SKM-1 treated with dmso at 0.1 percent for 144 hours (cell line): ENCODE measurements around the gene PMCH.
"Not testable (repeated sequence)": the region's sequence is repeated elsewhere in the genome, so short reads cannot be mapped to it uniquely, and the experiment has no call there.

Experiments
- DNase-seq: peaks from one replicate; lab custom pipeline; 2025; ENCODE audit not compliant: unreplicated experiment; lab: John Stamatoyannopoulos, UW

PMCH gene, protein sequence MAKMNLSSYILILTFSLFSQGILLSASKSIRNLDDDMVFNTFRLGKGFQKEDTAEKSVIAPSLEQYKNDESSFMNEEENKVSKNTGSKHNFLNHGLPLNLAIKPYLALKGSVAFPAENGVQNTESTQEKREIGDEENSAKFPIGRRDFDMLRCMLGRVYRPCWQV

DNA sequence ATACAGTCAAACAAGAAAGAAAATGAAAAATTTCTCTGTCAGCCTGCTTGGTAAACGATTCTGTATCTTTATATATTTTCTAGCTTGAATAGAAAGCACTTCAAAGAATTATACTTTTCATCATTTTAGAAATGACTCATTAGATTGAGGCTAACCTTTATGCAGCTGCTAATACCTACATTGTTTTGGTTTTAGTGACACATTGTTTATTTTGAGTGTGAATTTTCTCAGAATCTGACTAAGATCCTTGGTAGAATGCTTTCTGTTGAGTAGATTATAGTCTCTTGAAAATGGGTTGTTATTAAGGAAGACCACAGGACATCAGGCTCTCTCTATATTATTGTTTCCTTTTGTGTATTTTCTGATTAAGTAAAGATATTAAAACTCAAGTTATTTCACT is at the start of gene PMCH:
TSS of gene PMCH (minus strand) at position 45 of the 400 bp plus-strand sequence. CDS start 63 bp downstream, outside the sequence.
- no peak for DNase-seq

- not testable (repeated sequence) for DNase-seq
Observed at GRCh38 chr12:102240859-102241258, 43.2 kb upstream of the PMCH start.

- no peak for DNase-seq
Observed at GRCh38 chr12:102234599-102234998, 37.0 kb upstream of the PMCH start.

GRCh38 chr12:102232446-102232845 is 34.8 kb upstream of the PMCH start:
- DNase-seq: no peak

- no peak for DNase-seq
Observed at GRCh38 chr12:102232036-102232435, 34.4 kb upstream of the PMCH start.

GRCh38 chr12:102227954-102228353 is 30.3 kb upstream of the PMCH start:
- no peak for DNase-seq

- no peak for DNase-seq
Observed at GRCh38 chr12:102220736-102221135, 23.1 kb upstream of the PMCH start.

DNA sequence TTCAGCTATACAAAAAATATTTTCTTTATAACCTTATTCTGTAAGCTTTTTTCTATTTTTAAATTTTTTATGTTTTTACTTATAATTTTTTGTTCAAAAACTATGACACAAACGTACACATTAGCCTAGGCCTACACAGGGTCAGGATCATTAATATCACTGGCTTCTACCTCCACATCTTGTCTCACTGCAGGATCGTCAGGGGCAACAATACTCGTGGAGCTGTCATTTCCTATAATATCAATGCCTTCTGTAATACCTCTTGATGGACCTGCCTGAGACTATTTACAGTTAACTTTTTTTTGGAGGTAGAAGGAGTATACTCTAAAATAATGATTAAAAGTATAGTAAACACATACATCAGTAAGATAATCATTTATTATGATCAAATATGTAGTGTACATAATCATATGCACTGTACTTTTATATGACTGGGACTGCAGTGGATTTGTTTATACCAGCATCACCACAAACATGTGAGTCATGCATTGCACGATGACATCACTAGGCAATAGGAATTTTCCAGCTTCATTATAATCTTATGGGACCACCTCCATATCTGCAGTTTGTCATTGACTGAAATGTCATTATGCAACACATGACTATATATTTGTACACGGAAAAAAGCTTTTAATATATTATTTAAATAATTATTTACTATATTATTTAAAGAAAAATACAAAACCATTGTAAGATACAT is 18.5 kb upstream of the PMCH start:
- no peak for DNase-seq

DNA sequence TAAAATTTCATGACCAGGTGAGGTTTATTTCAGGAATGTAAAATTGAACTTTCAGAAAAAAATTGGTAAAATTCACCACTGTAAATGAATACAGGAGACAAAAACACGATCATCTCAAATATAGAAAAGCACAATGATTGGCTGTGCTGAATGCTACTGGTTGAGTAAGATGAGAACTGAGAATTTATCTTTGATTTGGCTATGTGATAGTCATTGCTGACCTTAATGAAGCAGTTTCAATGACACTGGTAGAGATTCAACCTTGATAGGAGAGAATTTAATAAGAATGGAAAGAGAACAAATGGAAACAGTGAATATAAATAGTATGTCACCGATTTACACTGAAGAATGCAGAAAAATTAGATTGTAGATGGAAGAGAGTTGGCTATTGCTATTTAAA is 6.4 kb upstream of the PMCH start:
- DNase-seq: no peak

DNA sequence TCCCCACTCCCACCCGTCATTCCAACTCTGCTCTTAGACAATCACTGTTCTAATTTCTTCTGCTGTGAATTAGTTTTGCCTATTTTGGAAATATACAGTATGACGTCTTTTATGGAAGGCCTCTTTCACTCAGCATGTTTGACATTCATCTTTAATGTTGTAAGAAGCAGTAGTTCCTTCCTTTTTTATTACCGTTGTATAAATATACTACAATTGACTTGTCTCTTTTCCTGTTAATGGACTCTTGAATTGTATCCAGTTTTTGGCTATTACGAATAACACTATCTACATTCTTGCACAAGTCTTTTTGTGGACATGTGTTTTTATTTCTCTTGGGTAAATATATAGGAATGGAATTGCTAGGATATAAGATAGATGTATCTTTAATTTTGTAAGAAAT is 4.9 kb upstream of the PMCH start:
- no peak for DNase-seq

DNA sequence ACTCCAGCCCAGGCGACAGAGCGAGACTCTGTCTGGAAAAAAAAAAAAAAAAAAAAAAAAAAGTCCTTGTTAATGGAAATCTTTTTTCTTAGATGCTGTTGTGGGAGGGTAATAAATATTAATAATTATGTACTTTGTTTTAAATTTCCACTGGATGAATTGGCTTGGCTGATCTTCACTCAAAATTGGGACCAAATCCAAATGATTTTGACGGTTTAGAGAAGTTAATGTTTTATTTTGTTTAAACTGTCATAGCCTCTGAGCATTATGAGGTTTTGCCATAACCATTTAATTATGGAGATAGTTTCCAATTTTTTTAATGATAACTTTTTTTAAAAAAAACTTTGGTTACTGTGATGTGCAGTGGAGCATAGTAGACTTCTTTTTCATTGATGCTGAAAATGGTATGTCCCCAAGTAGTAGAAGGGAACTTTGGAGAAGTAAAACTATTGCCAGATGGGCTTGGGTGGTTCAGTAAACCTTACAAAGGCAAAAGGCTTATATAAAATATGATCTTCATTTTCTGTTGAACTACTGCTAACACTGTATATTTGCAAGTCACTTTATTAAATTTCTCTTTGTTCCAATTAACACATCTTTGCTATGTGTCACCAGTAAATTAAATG is 3.9 kb upstream of the PMCH start:
- DNase-seq: no peak

- DNase-seq: no peak
Observed at GRCh38 chr12:102195826-102196225, 1.8 kb downstream of the PMCH start.

DNA sequence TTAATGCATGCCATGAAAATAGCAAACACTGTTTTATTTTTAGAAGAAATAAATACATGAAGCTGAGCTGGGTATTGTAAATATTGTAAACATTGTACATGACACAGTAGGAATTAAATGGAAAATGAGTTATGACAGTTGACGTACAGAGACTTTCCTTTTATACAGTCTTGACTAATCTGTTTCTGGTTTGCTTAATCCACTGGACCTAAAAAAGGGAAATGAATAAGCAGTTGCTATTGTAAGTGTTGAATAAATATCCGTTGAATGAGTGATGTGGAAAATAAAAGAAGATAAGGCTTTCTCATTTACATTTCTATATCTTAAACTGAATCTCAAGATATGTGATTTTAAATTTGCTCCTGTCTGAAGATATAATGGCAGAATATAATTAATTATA is 15.0 kb downstream of the PMCH start:
- DNase-seq: no peak

- DNase-seq: no peak
Observed at GRCh38 chr12:102174761-102175160, 22.9 kb downstream of the PMCH start.

GRCh38 chr12:102174117-102174516 is 23.5 kb downstream of the PMCH start:
- DNase-seq: no peak

- no peak for DNase-seq
Observed at GRCh38 chr12:102172436-102172835, 25.2 kb downstream of the PMCH start.

DNA sequence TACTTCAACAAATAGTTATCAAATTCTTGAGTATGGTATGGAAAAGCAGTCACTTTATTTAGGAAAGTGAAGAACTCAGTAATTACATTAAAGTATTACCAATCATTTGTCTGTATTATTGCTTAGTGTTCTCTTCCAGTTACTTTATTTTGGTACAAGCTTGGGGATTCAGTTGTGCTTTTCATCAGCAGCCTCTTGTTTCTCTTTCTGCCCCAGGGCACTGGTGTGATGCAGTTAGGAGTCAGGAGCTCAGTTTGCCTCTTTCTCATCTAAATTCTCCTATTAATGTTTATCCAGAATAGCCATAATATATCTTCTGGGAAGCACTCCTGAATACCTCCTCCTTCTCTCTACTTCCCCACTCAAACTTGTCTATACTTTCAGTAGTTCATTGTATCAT is 25.7 kb downstream of the PMCH start:
- DNase-seq: no peak

DNA sequence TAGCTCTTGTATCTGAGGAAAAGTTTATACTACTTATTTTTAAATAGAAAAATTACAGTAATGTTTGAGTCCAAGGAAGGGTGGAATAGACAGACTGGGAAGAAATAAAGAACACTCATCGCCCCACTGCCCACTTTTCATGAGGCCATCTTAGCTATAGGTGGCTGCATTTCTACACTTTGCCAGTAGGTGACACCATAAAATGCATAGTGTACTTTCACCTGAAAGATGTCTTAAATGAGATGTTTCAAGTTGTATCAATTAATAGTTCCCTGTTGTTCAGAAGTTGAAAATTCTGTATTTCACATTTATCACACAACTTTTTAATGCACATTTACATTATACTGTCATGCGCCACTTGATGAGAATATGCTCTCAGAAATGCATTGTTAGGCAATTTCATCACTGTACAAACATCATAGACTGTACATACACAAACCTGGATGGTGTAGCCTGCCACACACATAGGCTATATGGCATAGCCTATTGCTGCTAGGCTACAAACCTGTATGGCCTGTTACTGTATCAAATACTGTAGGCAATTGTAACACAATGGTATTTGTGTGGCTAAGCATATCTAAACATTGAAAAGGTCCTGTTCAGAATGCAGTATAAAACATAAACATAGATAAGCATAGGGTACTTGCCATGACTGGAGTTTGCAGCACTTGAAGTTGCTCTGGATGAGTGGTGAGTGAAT is 27.6 kb downstream of the PMCH start:
- DNase-seq: no peak

GRCh38 chr12:102167821-102168604 is 29.6 kb downstream of the PMCH start:
- no peak for DNase-seq

- no peak for DNase-seq
Observed at GRCh38 chr12:102163383-102163782, 34.2 kb downstream of the PMCH start.

DNA sequence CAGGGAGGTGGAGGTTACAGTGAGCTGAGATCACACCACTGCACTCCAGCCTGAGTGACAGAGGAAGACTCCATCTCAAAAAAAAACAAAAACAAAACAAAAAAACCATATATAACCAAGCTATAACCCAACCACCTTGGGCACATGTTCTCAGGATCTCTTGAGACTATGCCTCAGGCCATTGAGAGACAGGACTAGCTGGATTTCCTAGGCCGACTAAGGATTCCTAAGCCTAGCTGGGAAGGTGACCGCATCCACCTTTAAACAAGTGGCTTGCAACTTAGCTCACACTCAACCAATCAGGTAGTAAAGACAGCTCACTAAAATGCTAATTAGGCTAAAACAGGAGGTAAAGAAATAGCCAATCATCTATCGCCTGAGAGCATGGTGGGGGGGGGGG is 42.4 kb downstream of the PMCH start:
- DNase-seq: not testable (repeated sequence)
